BJ (cell line): ENCODE results near the gene GUCD1. TPM values are rescaled to one million over a fixed set of nuclear protein-coding genes. Genes with fewer than 3 reads are reported as not detected.

ENCODE experiments used
- CTCF ChIA-PET: fragments of 350-600 bp; formaldehyde crosslinking; extraction: SDS; loops from one replicate; lab custom pipeline; 2021; ENCODE audit warnings: antibody characterized with exemption, inconsistent platforms; lab: Yijun Ruan, JAX
- POLR2A ChIA-PET: fragments of 300-600 bp; sonication (Branson Sonifier 250); formaldehyde crosslinking; extraction: SDS; loops from one replicate; lab custom pipeline; 2021; ENCODE audit warnings: antibody characterized with exemption; lab: Charles Lee
- DNase-seq: peaks from one replicate; pipeline ENCODE4 v3.0.0-alpha.2; 2011; ENCODE audit warnings: low read depth
- H3K27me3 ChIP-seq: 2 replicates; pipeline ENCODE4 v1.6.0; 2011; ENCODE audit warnings: low read length; ENCODE audit not compliant: control insufficient read depth, insufficient read depth
- H3K36me3 ChIP-seq: 2 replicates; pipeline ENCODE4 v1.5.1; 2011; ENCODE audit warnings: low read length; ENCODE audit not compliant: control insufficient read depth, insufficient read depth
- H3K4me3 ChIP-seq: 2 replicates; pipeline ENCODE4 v1.5.1; 2011; ENCODE audit warnings: low read depth, mild to moderate bottlenecking, control low read depth, low read length
- CTCF ChIP-seq: IDR thresholded peaks from 2 replicates; pipeline ENCODE4 v1.5.1; 2011; ENCODE audit warnings: low read depth, mild to moderate bottlenecking, control low read depth, inconsistent platforms, low read length, moderate library complexity; ENCODE audit not compliant: insufficient read depth
- polyA plus RNA-seq: library from polyadenylated mRNA; depleted of rRNA; stranded (reverse); fragments of >200 nt; gene quantifications from 2 replicates; pipeline ENCODE4 v1.2.3, GENCODE V29; 2011

Gene GUCD1
- polyA plus RNA-seq, 1 experiment = 131 TPM

GRCh38 chr22:24578355-24579257 is 23.7 kb upstream of the GUCD1 start:
- Histone ChIP-seq H3K4me3 (no peak overlapping the region), H3K27me3 (no peaks in the 10 kb centered on the region), H3K36me3 (peaks cover 3% of the 10 kb centered on the region)
- ChIA-PET CTCF (no interaction called here), POLR2A (no interaction called here)
- DNase-seq = no peak
- TF ChIP-seq CTCF = no peak

- TF ChIP-seq CTCF = no peak
- POLR2A ChIA-PET = no interaction called here
- CTCF ChIA-PET = no interaction called here
- DNase-seq = no peak
- Histone ChIP-seq H3K4me3 (no peak overlapping the region), H3K27me3 (no peaks in the 10 kb centered on the region), H3K36me3 (peaks cover 10% of the 10 kb centered on the region)
Measured at GRCh38 chr22:24576778-24577177, 21.8 kb upstream of the GUCD1 start.

GRCh38 chr22:24571266-24571665 is 16.3 kb upstream of the GUCD1 start:
- Histone ChIP-seq H3K27me3 (no peaks in the 10 kb centered on the region), H3K4me3 (no peak overlapping the region), H3K36me3 (peaks cover 23% of the 10 kb centered on the region)
- CTCF ChIA-PET = interaction anchor here (0.6 kb wide), 1 partner anchor 9 kb away, joined by 3 read pairs; no protein-coding TSS in a partner anchor
- no peak for DNase-seq
- POLR2A ChIA-PET = no interaction called here
- TF ChIP-seq CTCF = no peak

- no peak for DNase-seq
- no peak for TF ChIP-seq CTCF
- POLR2A ChIA-PET = no interaction called here
- CTCF ChIA-PET = no interaction called here
- Histone ChIP-seq H3K27me3 (no peaks in the 10 kb centered on the region), H3K36me3 (peaks cover 17% of the 10 kb centered on the region), H3K4me3 (no peak overlapping the region)
Measured at GRCh38 chr22:24567668-24568067, 12.7 kb upstream of the GUCD1 start.

GRCh38 chr22:24566899-24567511 is 12.1 kb upstream of the GUCD1 start:
- H3K4me3 ChIP-seq = no peak overlapping the region
- TF ChIP-seq CTCF = no peak
- DNase-seq = no peak
- POLR2A ChIA-PET = no interaction called here
- CTCF ChIA-PET = no interaction called here
- peaks cover 13% of the 10 kb centered on the region for H3K36me3 ChIP-seq
- H3K27me3 ChIP-seq = no peaks in the 10 kb centered on the region
